ENCODE data around the gene CFP.

Gene CFP

GRCh38 chrX:47576021-47576898, 53.5 kb downstream of the CFP start:
- in situ Hi-C loops (cut with HindIII; ENCODE audit: low pct_unique_long_range_greater_than_20kb, low sequenced_read_pairs), result no loop called here
- no peak for TF ChIP-seq JUND (IDR thresholded peaks at IDR 0.05; ENCODE audit: low read depth)
- no peak for DNase-seq (ENCODE audit: low read depth in 1 of 2, low spot score in 1 of 2)

GRCh38 chrX:47574547-47575301, 55.0 kb downstream of the CFP start:
- DNase-seq (ENCODE audit: low read depth in 1 of 2, low spot score in 1 of 2), result no peak
- in situ Hi-C loops (cut with HindIII; ENCODE audit: low pct_unique_long_range_greater_than_20kb, low sequenced_read_pairs), result no loop called here

GRCh38 chrX:47574076-47574546, 55.6 kb downstream of the CFP start:
- DNase-seq (ENCODE audit: low read depth in 1 of 2, low spot score in 1 of 2), result no peak
- in situ Hi-C loops (cut with HindIII; ENCODE audit: low pct_unique_long_range_greater_than_20kb, low sequenced_read_pairs), result no loop called here
- no peak for TF ChIP-seq JUND (IDR thresholded peaks at IDR 0.05; ENCODE audit: low read depth)

More at GRCh38 chrX:47574547-47575301, 55.0 kb downstream of the CFP start:
- TF ChIP-seq JUND (IDR thresholded peaks at IDR 0.05; ENCODE audit: low read depth), result no peak

GRCh38 chrX:47573341-47574075, 56.2 kb downstream of the CFP start:
- TF ChIP-seq JUND (IDR thresholded peaks at IDR 0.05; ENCODE audit: low read depth), result no peak
- no peak for DNase-seq (ENCODE audit: low read depth in 1 of 2, low spot score in 1 of 2)
- in situ Hi-C loops (cut with HindIII; ENCODE audit: low pct_unique_long_range_greater_than_20kb, low sequenced_read_pairs), result no loop called here

Data from T47D (cell line).